A549 (cell line): ENCODE results near the gene MUC5B. TPM values are rescaled to one million over a fixed set of nuclear protein-coding genes. Genes with fewer than 3 reads are reported as not detected.

Experiments used
- ATAC-seq, 2 experiments: fragments of 200-7000 bp in 1 of 2; fragments of >200 bp in 1 of 2; cut with Nextera tagmentation in 1 of 2; cut with Tn5 transposase in 1 of 2; 3 replicates each; pipeline versions ENCODE4 v1.8.0 to v1.9.1; 2018 to 2020; ENCODE audit warnings: mild to moderate bottlenecking in 1 of 2, moderate library complexity in 1 of 2
- CTCF ChIA-PET: fragments of 300-600 bp; sonication (Branson Sonifier 250); formaldehyde crosslinking; extraction: SDS; loops from one replicate; lab custom pipeline; 2021; ENCODE audit warnings: antibody characterized with exemption, inconsistent platforms; lab: Yijun Ruan, JAX
- POLR2A ChIA-PET: fragments of 350-600 bp; formaldehyde crosslinking; extraction: SDS; loops from one replicate; lab custom pipeline; 2021; ENCODE audit warnings: antibody characterized with exemption, inconsistent platforms; lab: Yijun Ruan, JAX
- DNase-seq, 2 experiments: peaks; one replicate each; pipeline versions ENCODE4 v3.0.0 to v3.0.0-alpha.2; 2011 to 2016; ENCODE audit warnings: low read depth in 1 of 2, low spot score in 1 of 2
- FAIRE-seq: peaks from 2 replicates; lab custom pipeline; 2011; peaks lifted over from hg19 to GRCh38; lab: Jason Lieb, UNC
- H3K27ac ChIP-seq, 2 experiments: fragments of >200 bp; sonication (Bioruptor Twin); formaldehyde crosslinking; 3 replicates each; pipeline ENCODE4 v1.5.1; 2016 to 2017
- H3K4me1 ChIP-seq: fragments of >200 bp; sonication (Bioruptor Twin); formaldehyde crosslinking; 3 replicates; pipeline ENCODE4 v1.6.1; 2016
- H3K4me2 ChIP-seq: fragments of >200 bp; sonication (Bioruptor Twin); formaldehyde crosslinking; 3 replicates; pipeline ENCODE4 v1.6.1; 2016
- H3K4me3 ChIP-seq: fragments of >200 bp; sonication (Bioruptor Twin); formaldehyde crosslinking; 3 replicates; pipeline ENCODE4 v1.5.1; 2016
- H3K9me3 ChIP-seq: fragments of >200 bp; sonication (Bioruptor Twin); formaldehyde crosslinking; 3 replicates; pipeline ENCODE4 v1.6.1; 2016
- CBX2 ChIP-seq: fragments of 200-600 bp; sonication (generic); IDR thresholded peaks from 2 replicates; pipeline ENCODE4 v1.6.1; 2016; ENCODE audit warnings: low read depth, mild to moderate bottlenecking, borderline replicate concordance
- CHD2 ChIP-seq: fragments of 150-350 bp; IDR thresholded peaks from 2 replicates; pipeline ENCODE4 v1.6.1; 2014; ENCODE audit warnings: low read length; ENCODE audit not compliant: partially characterized antibody
- CHD4 ChIP-seq: fragments of 200-600 bp; sonication (generic); IDR thresholded peaks from 2 replicates; pipeline ENCODE4 v1.6.1; 2016; ENCODE audit warnings: antibody characterized with exemption, mild to moderate bottlenecking, borderline replicate concordance
- EHF ChIP-seq: fragments of 250-450 bp; sonication (Bioruptor Pico); IDR thresholded peaks from 2 replicates; pipeline ENCODE4 v1.5.0; 2020; ENCODE audit warnings: mild to moderate bottlenecking
- ELK1 ChIP-seq: fragments of 150-350 bp; IDR thresholded peaks from 2 replicates; pipeline ENCODE4 v1.6.1; 2014; ENCODE audit warnings: low read depth, mild to moderate bottlenecking, low read length
- EP300 ChIP-seq, 2 experiments: fragments of >200 bp; sonication (Bioruptor Twin); formaldehyde crosslinking; IDR thresholded peaks; 2 replicates in 1 of 2; 3 replicates in 1 of 2; pipeline ENCODE4 v1.6.1; 2016 to 2017
- ESRRA ChIP-seq: fragments of 150-350 bp; IDR thresholded peaks from 2 replicates; pipeline ENCODE4 v1.6.1; 2014; ENCODE audit warnings: mild to moderate bottlenecking, low read length, borderline replicate concordance
- KDM1A ChIP-seq: fragments of 200-600 bp; sonication (generic); IDR thresholded peaks from 2 replicates; pipeline ENCODE4 v1.6.1; 2016; ENCODE audit warnings: low read depth, mild to moderate bottlenecking
- NPAS2 ChIP-seq: fragments of 250-450 bp; sonication (Bioruptor Pico); IDR thresholded peaks from 2 replicates; pipeline ENCODE4 v1.8.0; 2022; ENCODE audit warnings: mild to moderate bottlenecking, moderate library complexity, borderline replicate concordance
- PHF8 ChIP-seq: fragments of 200-600 bp; sonication (generic); IDR thresholded peaks from 2 replicates; pipeline ENCODE4 v1.6.1; 2016; ENCODE audit warnings: low read depth, mild to moderate bottlenecking, antibody characterized with exemption, moderate library complexity, borderline replicate concordance
- POLR2A ChIP-seq: IDR thresholded peaks from 2 replicates; pipeline ENCODE4 v1.6.1; 2012; ENCODE audit warnings: mild to moderate bottlenecking, low read length
- RAD21 ChIP-seq, 2 experiments: fragments of >200 bp in 1 of 2; sonication (Bioruptor Twin) in 1 of 2; formaldehyde crosslinking in 1 of 2; IDR thresholded peaks in 1 of 2; conservative IDR thresholded peaks in 1 of 2; 2 replicates in 1 of 2; 3 replicates in 1 of 2; pipeline ENCODE4 v1.6.1; 2012 to 2018; ENCODE audit warnings: inconsistent platforms in 1 of 2
- RARB ChIP-seq: fragments of 250-450 bp; sonication (Bioruptor Pico); IDR thresholded peaks from 2 replicates; pipeline ENCODE4 v1.8.0; 2021; ENCODE audit warnings: mild to moderate bottlenecking, moderate library complexity
- RFX5 ChIP-seq: fragments of 450-650 bp; IDR thresholded peaks from 2 replicates; pipeline ENCODE4 v1.7.1; 2014; ENCODE audit warnings: antibody characterized with exemption, mild to moderate bottlenecking, moderate library complexity
- SMC3 ChIP-seq: fragments of >200 bp; sonication (Bioruptor Twin); formaldehyde crosslinking; IDR thresholded peaks from 3 replicates; pipeline ENCODE4 v1.6.1; 2018; ENCODE audit warnings: inconsistent platforms
- SREBF2 ChIP-seq: fragments of 450-650 bp; IDR thresholded peaks from 2 replicates; pipeline ENCODE4 v1.6.1; 2014; ENCODE audit warnings: mild to moderate bottlenecking, moderate library complexity
- TP53 ChIP-seq: fragments of 250-450 bp; sonication (Bioruptor Pico); IDR thresholded peaks from 2 replicates; pipeline ENCODE4 v1.5.0; 2021; ENCODE audit warnings: mild to moderate bottlenecking, moderate library complexity
- ZSCAN20 ChIP-seq: fragments of 250-450 bp; sonication (Bioruptor Pico); IDR thresholded peaks from 2 replicates; pipeline ENCODE4 v1.8.0; 2022; ENCODE audit warnings: mild to moderate bottlenecking, moderate library complexity
- WGBS: methylation state at CpG from one replicate; pipeline ENCODE4 v1.1.6; 2017; ENCODE audit errors: missing lambda C conversion rate; 5-methylcytosine and 5-hydroxymethylcytosine counted together
- polyA plus RNA-seq, 4 experiments: library from polyadenylated mRNA; depleted of rRNA in 3 of 4; stranded (reverse); fragments of >200 nt; fragmentation: RNase III in 1 of 4; extraction: RNeasy Plus Mini Kit Qiagen cat#74134 plus additional on column Dnase treatment in 1 of 4; gene quantifications; 2 replicates in 3 of 4; 3 replicates in 1 of 4; pipeline ENCODE4 v1.2.3, GENCODE V29; 2011 to 2017
- TF ChIP-seq, protein P1 (sequence below): IDR thresholded peaks from 2 replicates; pipeline ENCODE4 v1.6.1; 2012
- TF ChIP-seq, protein P2 (sequence below): fragments of 200-600 bp; sonication (generic); IDR thresholded peaks from 2 replicates; pipeline ENCODE4 v1.6.1; 2016; ENCODE audit warnings: antibody characterized with exemption, mild to moderate bottlenecking, moderate library complexity
- TF ChIP-seq, protein P3 (sequence below): fragments of >200 bp; sonication (Bioruptor Twin); formaldehyde crosslinking; IDR thresholded peaks from 3 replicates; pipeline ENCODE4 v1.6.1; 2016

The MUC5B gene
- polyA plus RNA-seq, 2 of the 4 experiments (the other 2 are of a cell fraction) = 0.85 to 1.4 TPM

DNA sequence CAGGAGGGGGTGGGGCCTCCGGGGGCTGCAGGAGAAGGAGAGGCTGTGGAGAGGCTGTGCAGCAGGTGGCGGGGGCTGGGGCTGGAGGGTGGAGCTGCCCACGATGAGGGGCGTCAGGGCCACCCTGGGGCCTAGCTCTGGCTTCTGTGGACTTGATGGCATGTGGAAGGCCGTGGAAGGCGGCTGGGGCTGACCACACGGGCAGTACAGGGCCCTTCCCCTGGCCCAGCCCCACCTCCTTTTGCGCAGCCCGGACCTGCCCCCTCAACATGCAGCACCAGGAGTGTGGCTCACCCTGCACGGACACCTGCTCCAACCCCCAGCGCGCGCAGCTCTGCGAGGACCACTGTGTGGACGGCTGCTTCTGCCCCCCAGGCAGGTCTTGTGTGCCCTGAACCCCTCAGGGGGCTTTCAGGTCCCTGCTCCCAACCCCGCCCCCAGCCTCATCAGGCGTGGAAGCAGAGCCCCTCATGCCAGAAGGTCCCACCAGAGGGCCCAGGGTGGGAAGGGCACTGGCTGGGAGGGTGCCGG is 6.1 kb downstream of the MUC5B start:
- Histone ChIP-seq H3K9me3 (no peaks in the 10 kb centered on the region), H3K4me3 (no peak overlapping the region), H3K27ac (no peak overlapping the region), H3K4me1 (peaks cover 19% of the 10 kb centered on the region), H3K4me2 (no peak overlapping the region)
- no peak for TF ChIP-seq CBX2
- no peak for TF ChIP-seq CHD4
- no peak for TF ChIP-seq RARB (CRISPR knock-in tag)
- TF ChIP-seq KDM1A = no peak
- no peak for TF ChIP-seq ZSCAN20 (CRISPR knock-in tag)
- TF ChIP-seq NPAS2 (CRISPR knock-in tag) = no peak
- TF ChIP-seq ELK1 = no peak
- DNase-seq = no peak
- 77% methylated on average over 14 of the region's 18 CpGs for WGBS
- ATAC-seq = no peak
- ChIA-PET CTCF (interaction anchor here (4.0 kb wide), 1 partner anchor 115 kb away, joined by 14 read pairs; no protein-coding TSS in a partner anchor), POLR2A (no interaction called here)
- FAIRE-seq = no peak

GRCh38 chr11:1229471-1230120 is 6.7 kb downstream of the MUC5B start:
- WGBS = 87% methylated on average over 22 of the region's 27 CpGs
- CTCF ChIA-PET = interaction anchor here (1.1 to 4.0 kb wide), 4 partner anchors 9 to 118 kb away, joined by 3 to 14 read pairs (median 4); no protein-coding TSS in a partner anchor
- Histone ChIP-seq H3K9me3 (no peaks in the 10 kb centered on the region), H3K27ac (no peak overlapping the region), H3K4me3 (no peak overlapping the region), H3K4me2 (no peak overlapping the region), H3K4me1 (peaks cover 13% of the 10 kb centered on the region; the same call in 2 of the 3 replicates)
- DNase-seq = no peak
- ATAC-seq = no peak
- POLR2A ChIA-PET = no interaction called here
- no peak for FAIRE-seq
- TF ChIP-seq, protein P1, sequence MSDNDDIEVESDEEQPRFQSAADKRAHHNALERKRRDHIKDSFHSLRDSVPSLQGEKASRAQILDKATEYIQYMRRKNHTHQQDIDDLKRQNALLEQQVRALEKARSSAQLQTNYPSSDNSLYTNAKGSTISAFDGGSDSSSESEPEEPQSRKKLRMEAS = no peak
- TF ChIP-seq PHF8 = no peak
- TF ChIP-seq SMC3 = no peak
- TF ChIP-seq SREBF2 = no peak
- TF ChIP-seq, protein P2, sequence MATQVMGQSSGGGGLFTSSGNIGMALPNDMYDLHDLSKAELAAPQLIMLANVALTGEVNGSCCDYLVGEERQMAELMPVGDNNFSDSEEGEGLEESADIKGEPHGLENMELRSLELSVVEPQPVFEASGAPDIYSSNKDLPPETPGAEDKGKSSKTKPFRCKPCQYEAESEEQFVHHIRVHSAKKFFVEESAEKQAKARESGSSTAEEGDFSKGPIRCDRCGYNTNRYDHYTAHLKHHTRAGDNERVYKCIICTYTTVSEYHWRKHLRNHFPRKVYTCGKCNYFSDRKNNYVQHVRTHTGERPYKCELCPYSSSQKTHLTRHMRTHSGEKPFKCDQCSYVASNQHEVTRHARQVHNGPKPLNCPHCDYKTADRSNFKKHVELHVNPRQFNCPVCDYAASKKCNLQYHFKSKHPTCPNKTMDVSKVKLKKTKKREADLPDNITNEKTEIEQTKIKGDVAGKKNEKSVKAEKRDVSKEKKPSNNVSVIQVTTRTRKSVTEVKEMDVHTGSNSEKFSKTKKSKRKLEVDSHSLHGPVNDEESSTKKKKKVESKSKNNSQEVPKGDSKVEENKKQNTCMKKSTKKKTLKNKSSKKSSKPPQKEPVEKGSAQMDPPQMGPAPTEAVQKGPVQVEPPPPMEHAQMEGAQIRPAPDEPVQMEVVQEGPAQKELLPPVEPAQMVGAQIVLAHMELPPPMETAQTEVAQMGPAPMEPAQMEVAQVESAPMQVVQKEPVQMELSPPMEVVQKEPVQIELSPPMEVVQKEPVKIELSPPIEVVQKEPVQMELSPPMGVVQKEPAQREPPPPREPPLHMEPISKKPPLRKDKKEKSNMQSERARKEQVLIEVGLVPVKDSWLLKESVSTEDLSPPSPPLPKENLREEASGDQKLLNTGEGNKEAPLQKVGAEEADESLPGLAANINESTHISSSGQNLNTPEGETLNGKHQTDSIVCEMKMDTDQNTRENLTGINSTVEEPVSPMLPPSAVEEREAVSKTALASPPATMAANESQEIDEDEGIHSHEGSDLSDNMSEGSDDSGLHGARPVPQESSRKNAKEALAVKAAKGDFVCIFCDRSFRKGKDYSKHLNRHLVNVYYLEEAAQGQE = no peak
- TF ChIP-seq EP300 (IDR thresholded peaks at IDR 0.05) = no peak
- TF ChIP-seq CBX2 = no peak
- TF ChIP-seq ESRRA = no peak
- TF ChIP-seq RAD21 (conservative IDR thresholded peaks at IDR 0.05 in 1 of 2, IDR thresholded peaks at IDR 0.05 in 1 of 2) = no peak
- no peak for TF ChIP-seq EHF (CRISPR knock-in tag)
- TF ChIP-seq CHD2 = no peak
- TF ChIP-seq RFX5 = no peak
- no peak for TF ChIP-seq POLR2A
- no peak for TF ChIP-seq TP53
- TF ChIP-seq, protein P3, sequence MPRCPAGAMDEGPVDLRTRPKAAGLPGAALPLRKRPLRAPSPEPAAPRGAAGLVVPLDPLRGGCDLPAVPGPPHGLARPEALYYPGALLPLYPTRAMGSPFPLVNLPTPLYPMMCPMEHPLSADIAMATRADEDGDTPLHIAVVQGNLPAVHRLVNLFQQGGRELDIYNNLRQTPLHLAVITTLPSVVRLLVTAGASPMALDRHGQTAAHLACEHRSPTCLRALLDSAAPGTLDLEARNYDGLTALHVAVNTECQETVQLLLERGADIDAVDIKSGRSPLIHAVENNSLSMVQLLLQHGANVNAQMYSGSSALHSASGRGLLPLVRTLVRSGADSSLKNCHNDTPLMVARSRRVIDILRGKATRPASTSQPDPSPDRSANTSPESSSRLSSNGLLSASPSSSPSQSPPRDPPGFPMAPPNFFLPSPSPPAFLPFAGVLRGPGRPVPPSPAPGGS = no peak
- TF ChIP-seq ELK1 = no peak
